Measurements from ENCODE around the gene TMEM255B. TPM values are rescaled to one million over a fixed set of nuclear protein-coding genes. Genes with fewer than 3 reads are reported as not detected.

The TMEM255B gene
- total RNA-seq, 1 experiment from 2014 or later = 0.26 TPM

DNA sequence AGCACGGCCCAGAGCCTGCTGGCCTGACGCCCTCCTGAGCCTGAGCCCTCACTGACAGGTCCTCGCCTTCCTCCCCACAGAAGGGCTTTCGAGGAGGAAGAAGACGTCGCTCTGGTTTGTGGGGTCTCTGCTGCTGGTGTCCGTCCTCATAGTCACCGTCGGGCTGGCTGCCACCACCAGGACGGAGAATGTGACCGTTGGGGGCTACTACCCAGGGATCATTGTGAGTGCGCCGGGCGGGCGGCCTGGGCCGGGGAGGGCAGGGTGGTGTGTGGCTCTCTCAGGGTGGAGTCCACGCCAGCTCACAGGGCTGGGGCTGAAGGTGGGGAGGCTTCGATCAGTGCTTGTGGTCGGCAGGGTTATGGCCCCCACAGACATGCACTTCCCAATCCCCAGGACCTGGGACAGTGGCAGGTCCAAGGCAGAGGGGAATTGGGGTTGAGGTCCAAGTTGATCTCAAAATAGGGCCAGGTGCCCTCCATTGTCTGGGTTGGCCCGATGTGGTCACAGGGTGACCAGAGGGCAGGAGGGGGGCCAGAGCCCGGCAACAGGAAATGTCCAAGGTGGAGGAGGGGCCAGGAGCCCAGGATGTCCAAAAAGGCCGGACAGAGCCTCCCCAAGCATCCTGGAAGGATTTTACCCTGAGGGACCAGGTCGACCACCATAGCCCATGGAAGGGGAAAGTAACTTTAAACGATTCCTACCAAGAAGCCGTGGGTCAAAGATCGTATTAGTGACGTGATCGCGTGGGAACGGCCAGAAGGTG, 7.2 kb downstream of the TMEM255B start:
- no peak for DNase-seq (ENCODE audit: low read depth)

GRCh38 chr13:113767366-113767765, 8.3 kb downstream of the TMEM255B start:
- DNase-seq (ENCODE audit: low read depth) = no peak

GRCh38 chr13:113768018-113768905, 9.2 kb downstream of the TMEM255B start:
- no peak for DNase-seq (ENCODE audit: low read depth)

- no peak for DNase-seq (ENCODE audit: low read depth)
Measured at GRCh38 chr13:113769106-113769505, 10.1 kb downstream of the TMEM255B start.

GRCh38 chr13:113769881-113770280, 10.9 kb downstream of the TMEM255B start:
- DNase-seq (ENCODE audit: low read depth) = no peak

DNA sequence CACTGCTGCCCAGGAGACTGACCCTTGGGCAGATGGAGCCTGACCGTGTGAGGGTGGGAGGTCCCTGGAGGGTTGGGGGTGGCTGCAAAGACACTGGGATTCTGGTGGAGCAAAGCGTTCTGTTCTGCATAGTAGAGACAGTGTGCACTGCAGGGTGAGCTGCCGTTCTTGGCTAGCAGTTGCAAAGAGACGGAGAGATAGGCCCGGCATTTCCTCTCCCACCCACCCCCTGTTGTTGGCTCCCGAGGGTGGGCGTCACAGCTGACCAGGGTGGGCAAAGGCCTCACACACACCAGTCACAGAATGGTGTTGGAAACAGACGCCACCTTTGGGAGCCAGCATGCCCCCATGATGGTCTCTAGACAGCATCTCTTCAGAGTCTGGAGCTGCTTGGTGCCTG, 11.4 kb downstream of the TMEM255B start:
- DNase-seq (ENCODE audit: low read depth) = no peak

GRCh38 chr13:113770937-113771336, 11.9 kb downstream of the TMEM255B start:
- peak; percentile 25 for DNase-seq (ENCODE audit: low read depth)

- DNase-seq (ENCODE audit: low read depth) = peak; percentile 64
Measured at GRCh38 chr13:113771709-113772331, 12.8 kb downstream of the TMEM255B start.

DNA sequence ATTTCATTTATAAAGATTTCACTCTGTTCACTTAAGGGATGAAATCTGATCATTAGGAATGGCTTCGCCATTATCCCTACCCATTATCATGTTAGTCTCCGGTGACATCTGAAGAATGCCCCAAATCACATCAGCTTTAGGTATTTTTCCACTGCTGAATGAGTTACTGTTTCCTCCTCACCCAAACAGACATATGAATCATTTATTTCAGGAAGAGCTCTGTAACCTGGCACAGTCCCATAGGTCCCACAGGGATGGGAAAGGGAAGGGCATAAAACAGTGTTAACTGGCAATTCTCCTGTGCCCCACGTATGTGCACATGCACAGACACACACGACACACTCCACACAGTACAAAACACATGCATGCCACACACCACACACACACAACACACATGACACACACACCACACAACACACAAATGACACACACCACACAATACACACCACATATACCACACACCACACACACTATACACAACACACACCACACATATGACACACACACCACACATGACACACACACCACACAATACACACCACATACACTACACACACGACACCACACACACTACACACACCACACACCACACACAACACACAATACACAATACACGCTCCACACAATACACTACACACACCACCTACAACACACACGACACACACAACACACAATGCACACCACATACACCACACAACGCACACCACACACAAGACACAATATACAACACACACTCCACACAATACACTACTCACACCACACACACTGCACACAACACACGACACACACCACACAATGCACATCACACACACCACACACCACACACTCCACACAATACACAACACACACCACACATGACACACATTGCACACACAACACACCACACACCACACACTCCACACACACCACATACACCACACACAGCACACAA, 15.4 kb downstream of the TMEM255B start:
- DNase-seq (ENCODE audit: low read depth) = peak; percentile 80

GRCh38 chr13:113775451-113776145, 16.6 kb downstream of the TMEM255B start:
- DNase-seq (ENCODE audit: low read depth) = no peak

- no peak for DNase-seq (ENCODE audit: low read depth)
Measured at GRCh38 chr13:113776231-113777125, 17.5 kb downstream of the TMEM255B start.

- no peak for DNase-seq (ENCODE audit: low read depth)
Measured at GRCh38 chr13:113777311-113778260, 18.6 kb downstream of the TMEM255B start.

GRCh38 chr13:113781571-113781970, 22.5 kb downstream of the TMEM255B start:
- DNase-seq (ENCODE audit: low read depth) = no peak

- DNase-seq (ENCODE audit: low read depth) = no peak
Measured at GRCh38 chr13:113782472-113782871, 23.4 kb downstream of the TMEM255B start.

DNA sequence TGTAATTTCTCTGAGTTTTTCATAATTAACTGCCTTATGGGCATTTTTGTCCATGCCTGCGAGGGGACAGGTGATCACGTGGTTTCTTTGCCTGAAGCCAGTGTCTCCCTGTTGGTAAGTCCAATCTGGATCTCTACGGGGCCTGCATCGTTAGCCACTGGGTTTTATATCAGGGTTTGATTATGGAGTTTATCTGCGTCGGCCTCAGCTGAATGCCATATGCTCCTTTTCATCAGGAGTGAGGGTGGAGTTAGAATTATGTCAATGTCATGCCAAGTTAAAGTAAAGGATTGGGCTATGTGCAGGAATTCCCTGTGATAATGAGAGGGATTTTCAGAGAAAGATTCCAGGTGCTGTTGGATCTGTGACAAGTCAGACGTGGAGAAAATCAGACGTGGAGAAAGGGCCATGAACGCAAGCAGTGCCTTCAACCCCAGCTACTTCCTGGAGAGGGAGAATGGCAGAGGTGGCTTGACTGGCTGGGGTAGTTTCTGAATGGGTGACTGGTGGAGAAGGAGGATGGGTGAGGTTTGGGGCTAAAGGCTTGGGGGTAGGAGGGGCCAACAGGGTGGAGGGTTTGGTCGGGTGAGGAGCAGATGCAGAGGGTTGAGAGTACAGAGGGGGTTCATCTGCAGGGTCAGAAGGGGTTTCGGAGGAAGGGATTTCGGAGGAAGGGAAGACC, 24.3 kb downstream of the TMEM255B start:
- no peak for DNase-seq (ENCODE audit: low read depth)

DNA sequence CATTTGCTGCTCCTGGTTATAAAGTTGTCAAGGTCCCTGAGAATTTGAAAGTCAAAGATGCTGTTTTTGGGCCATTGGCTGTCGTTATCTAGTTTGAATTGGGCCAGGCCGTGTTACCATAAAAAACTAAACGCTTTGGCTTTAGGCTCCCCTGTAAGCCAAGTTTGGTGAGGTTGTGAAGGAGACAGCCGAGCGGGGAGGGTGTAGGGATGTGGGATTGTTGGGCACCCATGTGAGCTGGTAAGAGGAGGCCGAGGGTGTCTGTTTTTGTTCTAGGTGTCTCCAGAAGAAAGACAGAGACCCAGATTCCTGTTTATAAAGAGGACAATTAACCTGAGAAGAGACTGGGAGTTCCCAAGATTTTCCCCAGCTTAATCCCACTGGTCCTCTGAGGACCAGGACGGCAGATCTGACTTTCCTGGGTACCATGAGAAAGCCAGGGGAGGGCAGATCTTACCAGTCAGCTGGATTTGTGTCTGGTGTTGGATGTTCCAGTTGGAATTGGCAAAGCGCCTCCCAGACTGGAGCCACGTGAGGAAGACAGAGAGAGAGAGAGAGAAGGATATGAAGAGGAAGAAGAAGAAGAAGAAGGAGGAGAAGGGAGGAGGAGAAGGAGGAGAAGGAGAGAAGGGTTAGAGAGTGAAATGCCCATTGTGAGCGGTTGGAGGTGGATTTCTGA, 25.1 kb downstream of the TMEM255B start:
- no peak for DNase-seq (ENCODE audit: low read depth)

- no peak for DNase-seq (ENCODE audit: low read depth)
Measured at GRCh38 chr13:113784645-113785024, 25.6 kb downstream of the TMEM255B start.
